ENCODE results near the gene CAMTA1.

CAMTA1 gene

GRCh38 chr1:6777813-6778212, 7.4 kb upstream of the CAMTA1 start:
- no peak for DNase-seq

DNA sequence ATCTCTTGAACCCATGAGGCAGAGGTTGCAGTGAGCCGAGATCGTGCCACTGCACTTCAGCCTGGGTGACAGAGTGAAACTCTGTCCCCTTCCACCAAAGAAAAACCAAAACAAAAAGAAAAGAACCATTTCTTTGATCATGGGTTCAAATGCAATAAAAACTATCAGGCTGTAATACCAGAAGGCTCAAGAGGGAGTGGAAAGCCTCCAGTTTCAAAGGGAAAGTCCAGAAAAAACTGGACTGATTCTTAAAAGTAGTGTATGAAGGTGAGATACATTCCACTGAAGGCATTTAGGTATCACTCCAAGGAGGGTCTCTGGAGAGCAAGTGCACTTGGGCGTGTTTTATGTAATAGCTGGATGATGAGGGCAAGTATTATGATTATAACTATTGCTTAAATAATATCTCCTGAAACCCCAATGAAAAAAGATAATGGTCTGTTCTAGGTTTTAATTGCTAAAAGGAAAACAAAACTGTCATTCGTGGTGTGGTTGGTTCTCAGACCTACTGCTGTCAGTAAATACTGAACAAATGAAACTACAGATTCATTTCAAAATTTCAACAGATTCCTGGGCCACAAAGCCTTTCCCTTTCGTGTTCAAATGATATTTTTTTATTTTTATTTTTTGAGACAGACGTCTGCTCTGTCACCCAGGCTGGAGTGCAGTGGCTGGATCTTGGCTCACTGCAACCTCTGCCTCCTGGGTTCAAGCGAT, 6.0 kb upstream of the CAMTA1 start:
- DNase-seq = no peak

GRCh38 chr1:6782151-6782550, 3.1 kb upstream of the CAMTA1 start:
- DNase-seq = no peak

DNA sequence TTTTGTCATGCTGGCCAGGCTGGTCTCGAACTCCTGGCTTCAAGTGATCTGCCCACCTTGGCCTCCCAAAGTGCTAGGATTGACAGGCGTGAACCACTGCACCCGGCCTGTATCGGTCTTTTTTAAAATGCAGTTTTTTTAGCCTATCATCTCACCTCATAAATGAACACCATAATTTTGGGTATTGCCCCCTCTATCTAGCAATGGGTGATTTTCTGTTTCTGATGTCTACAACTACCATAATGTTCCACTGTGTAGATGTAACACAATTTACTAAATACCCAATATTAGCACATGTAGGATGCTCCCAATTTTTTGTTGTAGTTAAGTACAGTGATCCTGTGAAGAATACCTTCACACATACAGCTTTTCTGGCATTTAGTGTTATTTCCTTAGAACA, 2.0 kb upstream of the CAMTA1 start:
- no peak for DNase-seq

DNA sequence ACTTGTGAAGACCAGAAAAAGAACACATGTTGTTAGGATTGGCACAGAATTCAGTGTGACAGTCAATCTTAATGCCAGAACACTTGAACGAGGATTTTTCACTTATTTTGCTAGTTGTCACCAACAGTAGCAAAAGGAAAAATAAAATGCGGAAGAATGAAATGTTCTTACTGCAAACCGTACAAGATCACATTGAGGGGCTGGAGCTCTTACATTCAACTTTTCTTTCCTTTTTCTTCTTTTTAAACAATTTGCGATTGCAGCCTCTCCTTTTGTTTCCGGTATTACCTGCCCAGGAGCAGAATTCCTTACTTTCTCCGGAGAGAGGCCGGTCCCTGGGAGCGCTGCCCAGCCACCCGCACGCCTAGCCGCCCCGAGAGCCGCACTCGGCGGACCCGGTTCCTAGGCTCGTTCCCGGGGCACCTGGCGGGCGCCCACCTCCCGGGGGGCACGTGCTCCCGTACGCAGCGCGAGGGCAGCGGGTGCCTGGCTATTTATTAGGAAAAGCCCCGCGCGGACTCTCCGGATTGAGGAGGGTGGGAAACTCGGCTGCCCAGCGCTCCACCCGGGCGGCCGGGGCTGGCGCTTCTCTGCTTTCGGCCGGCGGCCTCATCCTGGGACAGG, 1.2 kb upstream of the CAMTA1 start:
- DNase-seq = no peak

DNA sequence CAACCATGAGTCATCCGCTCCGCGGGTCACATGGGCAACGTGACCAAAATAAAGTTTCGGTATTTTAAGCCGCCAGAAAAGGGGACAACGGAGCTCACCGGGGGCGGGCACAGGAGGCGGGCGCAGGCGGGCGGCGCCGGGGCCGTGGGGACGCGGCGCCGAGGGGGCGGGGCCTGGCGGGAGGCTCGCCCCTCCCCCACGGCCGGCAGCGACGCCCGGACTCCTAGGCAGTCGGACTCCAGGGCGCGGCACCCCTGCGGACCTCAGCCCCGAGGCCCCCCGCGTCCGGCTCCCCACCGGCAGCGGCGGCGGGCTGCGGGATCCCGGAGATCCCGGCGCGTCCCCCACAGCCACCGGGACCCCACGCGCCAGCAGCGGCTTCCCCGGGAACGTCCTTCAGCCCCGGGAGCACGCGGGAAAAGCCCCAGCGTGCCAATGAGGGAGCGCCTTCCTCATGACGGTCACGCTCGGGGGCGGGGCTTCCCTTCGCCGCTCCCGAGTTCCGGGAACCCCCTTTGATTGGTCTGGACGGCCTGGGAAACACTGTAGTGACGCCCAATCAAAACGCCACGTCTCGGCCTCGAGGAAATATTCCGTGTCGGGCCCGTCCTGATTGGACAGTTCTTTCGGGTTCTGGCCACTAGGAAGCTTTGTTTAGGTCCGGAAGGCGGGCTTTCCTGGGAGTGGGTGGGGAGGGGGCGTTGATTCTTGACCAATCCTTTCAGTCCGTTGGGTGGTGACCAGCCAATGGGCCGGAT, 515 bp upstream of the CAMTA1 start:
- peak; percentile 95 for DNase-seq

DNA sequence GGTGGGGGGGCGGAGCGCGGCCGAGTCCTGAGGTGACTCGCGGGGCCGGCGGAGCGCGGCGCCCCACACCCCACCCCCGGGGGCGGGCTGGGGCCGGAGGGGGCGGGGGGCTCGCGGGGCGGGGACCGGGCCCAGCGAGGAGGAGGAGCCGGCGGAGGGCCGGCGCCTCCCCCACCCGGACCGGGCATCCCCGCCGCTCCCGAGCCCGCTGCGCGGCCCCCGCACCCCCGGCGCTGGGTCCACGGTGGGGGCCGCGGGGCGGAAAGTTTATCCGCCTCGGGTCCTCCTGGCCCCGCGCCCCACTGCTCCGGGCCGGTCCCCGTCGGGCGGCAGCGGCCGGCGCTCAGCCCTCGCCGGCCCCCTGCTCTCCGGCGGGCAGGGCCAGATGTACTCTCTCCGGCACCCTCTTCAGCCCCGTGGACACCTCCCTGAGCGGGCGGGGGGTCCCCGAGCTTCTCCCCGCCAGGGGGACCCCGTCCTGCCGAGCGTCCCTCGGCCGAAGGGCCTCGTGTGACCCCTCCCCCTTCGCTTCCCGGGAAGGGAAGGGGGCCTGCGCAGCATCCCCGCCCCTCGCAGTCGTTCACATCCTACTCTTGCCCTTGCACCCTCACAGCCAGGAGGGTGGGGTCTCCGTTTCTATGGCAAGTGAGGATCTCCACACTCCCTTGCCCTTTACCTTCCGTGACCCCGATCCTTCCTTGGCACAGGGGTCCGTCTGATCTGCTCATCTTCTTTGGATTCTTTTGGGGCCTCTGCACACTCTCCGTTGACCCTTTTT, 663 bp downstream of the CAMTA1 start:
- DNase-seq = peak; percentile 41

DNA sequence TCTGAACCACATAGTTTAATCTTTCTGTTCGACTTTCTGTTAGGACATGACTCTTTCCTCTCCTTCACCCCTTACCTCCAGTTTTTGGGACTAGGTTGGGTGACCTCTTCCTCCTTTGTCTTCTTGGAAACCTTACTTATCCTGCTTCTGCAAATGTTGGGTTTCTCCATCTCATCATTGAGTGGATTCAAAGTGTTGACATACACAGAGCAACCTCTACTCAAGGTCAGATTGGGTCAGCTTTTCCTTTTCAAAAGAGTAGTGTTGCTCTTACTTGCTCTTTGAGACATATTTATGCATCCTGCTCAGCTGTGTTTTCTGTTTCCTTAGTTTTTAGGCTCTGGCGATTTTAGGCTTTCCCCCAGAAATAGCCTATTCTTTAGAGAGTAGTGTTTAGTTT, 3.7 kb downstream of the CAMTA1 start:
- DNase-seq = no peak

DNA sequence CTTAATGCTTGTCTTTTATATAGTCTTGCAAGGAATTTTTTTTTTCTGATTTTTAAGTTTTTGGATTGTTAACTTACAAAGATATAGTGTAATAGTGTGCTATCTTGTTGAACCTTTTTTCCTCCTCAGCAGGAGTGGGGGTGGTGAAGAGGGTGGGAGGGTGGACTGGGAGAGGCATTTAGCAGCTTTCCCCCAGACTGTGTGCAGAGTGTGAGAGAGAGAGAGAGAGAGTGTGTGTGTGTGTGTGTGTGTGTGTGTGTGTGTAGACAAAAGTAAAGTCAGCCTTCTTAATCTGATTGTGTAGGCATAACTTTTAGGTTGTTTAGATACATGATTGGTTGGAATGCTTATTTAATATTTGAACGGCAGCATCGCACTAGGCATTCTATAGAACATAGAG, 4.9 kb downstream of the CAMTA1 start:
- no peak for DNase-seq

GRCh38 chr1:6794164-6794563, 8.9 kb downstream of the CAMTA1 start:
- no peak for DNase-seq

DNA sequence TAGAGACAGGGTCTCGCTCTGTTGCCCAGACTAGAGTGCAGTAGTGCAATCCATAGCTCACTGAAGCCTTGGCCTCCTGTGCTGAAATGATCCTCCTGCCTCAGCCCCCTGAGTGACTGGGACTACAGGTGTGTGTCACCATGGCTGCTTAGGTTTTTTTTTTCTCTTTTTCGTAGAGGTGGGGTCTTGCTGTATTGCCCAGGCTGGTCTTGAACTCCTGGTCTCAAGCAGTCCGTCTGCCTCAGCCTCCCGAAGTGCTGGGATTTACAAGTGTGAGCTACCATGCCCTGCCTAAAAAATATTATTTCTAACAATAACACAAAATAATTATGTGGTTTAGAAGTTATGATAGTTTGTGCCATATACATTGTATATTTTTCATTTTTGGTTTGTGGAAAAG, 9.9 kb downstream of the CAMTA1 start:
- no peak for DNase-seq

DNA sequence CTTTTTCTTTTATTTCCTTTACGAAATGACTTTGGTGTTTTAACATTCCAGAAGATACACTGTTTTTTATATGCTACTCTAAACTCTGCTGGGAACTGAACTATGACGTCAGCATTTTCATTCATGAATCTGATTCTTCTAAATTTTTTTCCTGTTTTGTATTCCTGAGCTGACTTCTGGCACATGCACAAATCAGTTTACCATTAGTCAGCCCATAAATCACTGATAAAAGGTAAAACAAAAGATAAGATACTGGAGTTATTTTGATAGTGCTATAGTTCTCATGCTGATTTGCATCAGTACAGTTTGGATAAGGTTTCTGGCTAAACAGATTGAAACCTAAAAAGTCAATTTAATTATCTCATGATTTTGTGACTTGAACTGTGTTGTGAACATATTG, 10.4 kb downstream of the CAMTA1 start:
- DNase-seq = no peak

DNA sequence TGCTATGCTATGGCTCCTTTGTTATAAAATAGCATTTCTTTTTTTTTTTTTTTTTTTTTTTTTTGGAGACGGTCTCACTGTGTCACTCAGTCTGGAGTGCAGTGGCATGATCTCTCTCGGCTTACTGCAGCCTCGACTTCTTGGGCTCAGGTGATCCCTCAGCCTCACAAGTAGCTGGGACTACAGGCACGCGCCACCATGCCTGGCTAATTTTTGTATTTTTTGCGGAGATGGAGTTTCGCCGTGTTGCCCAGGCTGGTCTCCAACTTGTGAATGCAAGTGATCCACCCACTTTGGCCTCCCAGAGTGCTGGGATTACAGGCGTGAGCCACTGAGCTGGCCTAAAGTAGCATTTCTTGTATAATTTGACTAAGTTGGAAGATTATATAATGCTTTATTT, 10.8 kb downstream of the CAMTA1 start:
- DNase-seq = no peak

DNA sequence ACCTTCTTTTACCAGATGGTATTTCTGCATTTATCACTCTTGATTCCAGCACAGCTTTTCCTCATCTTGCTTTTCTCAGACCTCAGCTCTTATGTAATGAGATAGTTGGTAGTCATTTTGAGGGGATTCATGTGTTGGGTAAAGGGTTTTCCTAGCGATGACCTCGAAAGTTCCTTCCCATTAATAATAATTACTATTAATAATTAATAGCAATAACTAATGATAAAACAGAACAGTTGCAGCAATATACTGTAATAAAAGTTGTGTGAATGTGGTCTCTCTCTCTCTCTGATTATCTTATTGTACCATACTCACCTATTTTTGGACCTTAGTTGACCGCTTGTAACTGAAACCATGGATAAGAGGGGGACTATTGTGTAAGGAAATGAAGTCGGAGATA, 14.2 kb downstream of the CAMTA1 start:
- no peak for DNase-seq

DNA sequence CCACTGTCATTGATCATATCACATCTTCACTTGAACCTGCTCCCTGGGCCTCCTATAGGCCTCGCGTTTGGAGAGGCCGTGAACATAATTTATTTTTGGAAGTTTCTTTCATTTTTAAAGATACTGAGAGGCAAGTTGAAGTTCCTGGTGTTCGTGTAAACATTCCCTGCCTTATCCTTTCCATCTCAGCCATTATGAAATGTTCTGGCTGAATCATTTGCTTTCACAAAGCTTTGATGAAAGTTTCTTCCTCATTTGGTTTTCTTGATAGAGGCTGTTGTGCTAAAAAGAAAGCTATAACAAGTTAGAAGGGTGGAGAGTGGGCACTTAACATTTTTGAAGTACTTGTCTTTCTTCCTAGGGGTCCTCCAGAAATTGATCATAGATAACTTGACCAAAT, 15.5 kb downstream of the CAMTA1 start:
- no peak for DNase-seq

DNA sequence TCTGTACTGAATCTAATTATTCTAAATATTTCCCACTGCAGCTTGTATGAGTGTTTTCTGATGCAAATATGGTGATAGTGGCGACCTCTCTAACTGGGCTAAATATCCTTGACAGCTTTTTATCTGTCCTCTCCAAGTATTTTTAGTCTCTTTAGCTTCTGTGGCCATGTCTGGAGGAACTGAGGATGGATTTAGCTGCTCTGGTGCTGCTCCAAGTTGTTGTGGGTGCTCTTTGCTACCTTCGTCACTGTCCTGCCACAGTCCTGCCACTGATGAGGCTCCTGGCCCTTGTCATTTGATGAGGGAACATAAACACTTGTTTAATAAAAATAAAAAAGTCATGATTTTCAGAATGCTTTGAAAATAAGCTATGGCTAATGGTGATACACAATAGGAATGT, 15.9 kb downstream of the CAMTA1 start:
- DNase-seq = no peak

GRCh38 chr1:6801966-6802365, 16.7 kb downstream of the CAMTA1 start:
- DNase-seq = no peak

DNA sequence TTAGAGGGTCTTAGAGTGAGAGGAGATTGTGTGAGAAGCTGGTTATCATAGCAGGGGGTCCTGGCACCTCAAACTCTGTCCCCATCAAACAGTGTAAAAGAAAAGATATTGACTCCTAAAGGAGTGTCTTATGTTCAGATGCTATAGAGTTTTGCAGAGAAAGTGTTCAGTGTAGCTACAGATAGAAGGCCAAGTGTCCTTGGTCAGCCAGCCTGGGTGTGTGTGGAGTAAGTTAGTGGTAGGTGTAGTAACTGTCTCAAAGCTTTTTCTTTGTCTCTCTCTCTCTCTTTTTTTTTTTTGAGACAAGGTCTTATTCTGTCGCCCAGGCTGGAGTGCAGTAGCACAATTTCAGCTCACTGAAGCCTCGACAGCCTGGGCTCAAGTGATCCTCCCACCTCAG, 17.2 kb downstream of the CAMTA1 start:
- no peak for DNase-seq

- no peak for DNase-seq
Observed at GRCh38 chr1:6802893-6803292, 17.6 kb downstream of the CAMTA1 start.

- DNase-seq = no peak
Observed at GRCh38 chr1:6803357-6803756, 18.1 kb downstream of the CAMTA1 start.

DNA sequence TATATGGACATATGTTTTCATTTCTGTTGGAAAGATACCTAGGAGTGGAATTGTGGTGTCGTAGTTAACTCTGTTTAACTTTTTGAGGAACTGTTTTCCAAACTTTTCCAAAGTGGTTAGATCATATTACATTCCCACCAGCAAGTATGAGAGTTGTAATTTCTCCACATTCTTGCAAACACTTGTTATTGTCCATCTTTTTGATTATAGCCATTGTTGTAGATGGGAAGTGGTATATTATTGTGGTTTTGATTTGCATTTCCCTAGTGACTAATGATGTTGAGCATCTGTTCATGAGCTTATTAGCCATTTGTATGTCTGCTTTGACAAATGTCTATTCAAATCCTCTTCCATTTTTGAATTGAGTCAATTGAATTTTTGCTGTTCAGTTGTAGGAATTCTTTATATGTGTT, 19.8 kb downstream of the CAMTA1 start:
- DNase-seq = no peak

DNA sequence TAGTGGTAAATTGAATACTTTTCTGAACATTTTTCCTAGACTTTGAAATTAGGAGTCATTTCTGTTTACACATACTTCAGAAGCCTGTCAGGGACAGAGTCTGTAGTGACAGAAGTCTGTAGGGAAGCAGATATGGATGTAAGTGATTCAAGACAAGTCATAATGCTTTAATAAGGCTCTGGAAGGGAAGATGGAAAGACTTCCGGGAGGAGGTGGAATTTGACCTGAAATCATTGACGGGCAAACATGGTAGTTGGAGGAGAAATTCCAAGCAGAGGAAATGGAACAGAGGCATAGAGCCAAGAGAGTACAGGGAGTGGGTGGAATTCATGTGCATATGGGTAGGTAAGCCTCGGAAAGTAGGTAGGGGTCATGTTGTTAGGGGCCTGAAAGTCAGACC, 22.5 kb downstream of the CAMTA1 start:
- no peak for DNase-seq

DNA sequence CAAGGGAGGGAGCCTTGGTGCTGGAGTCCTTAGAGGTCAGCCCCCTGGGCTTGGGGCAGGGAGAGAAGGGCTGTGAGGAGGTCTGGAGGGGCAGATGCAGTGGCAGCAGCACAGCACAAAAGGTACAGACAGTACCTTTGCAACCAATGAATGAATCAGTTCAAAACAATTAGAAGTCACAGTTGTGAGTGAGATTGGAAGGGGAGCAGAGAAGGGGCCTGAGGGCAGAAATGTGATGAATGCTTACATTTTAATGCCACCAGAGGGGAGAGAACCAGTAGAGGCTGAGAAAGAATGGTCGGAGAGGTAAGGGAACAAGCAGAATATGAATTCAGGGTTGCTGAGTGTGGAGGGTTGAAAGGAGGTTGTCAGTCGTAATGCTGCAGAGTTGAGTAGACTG, 24.2 kb downstream of the CAMTA1 start:
- no peak for DNase-seq

Measured in T-helper 9 cell (primary cell).